ENCODE results near the gene TOMM34.

Gene TOMM34

GRCh38 chr20:44941120-44941691 lies 19.0 kb downstream of the TOMM34 start:
- no peak for DNase-seq (ENCODE audit: low read depth)

GRCh38 chr20:44938637-44939036 lies 21.6 kb downstream of the TOMM34 start:
- no peak overlapping the region for H3K4me3 ChIP-seq (ENCODE audit: low read depth, low read length)
- no peak for DNase-seq (ENCODE audit: low read depth)

More at GRCh38 chr20:44941120-44941691, 19.0 kb downstream of the TOMM34 start:
- H3K4me3 ChIP-seq (ENCODE audit: low read depth, low read length), result no peak overlapping the region

- no peak for DNase-seq (ENCODE audit: low read depth)
- H3K4me3 ChIP-seq (ENCODE audit: low read depth, low read length), result no peak overlapping the region
These were observed 23.7 kb downstream of the TOMM34 start for GRCh38 chr20:44936510-44936909.

GRCh38 chr20:44932916-44933315 lies 27.3 kb downstream of the TOMM34 start:
- DNase-seq (ENCODE audit: low read depth), result no peak
- no peak overlapping the region for H3K4me3 ChIP-seq (ENCODE audit: low read depth, low read length)

GRCh38 chr20:44931911-44932310 lies 28.3 kb downstream of the TOMM34 start:
- DNase-seq (ENCODE audit: low read depth), result no peak
- H3K4me3 ChIP-seq (ENCODE audit: low read depth, low read length), result no peak overlapping the region

GRCh38 chr20:44930517-44931168 lies 29.6 kb downstream of the TOMM34 start:
- DNase-seq (ENCODE audit: low read depth), result no peak

GRCh38 chr20:44928595-44928994 lies 31.6 kb downstream of the TOMM34 start:
- no peak for DNase-seq (ENCODE audit: low read depth)

More at GRCh38 chr20:44930517-44931168, 29.6 kb downstream of the TOMM34 start:
- no peak overlapping the region for H3K4me3 ChIP-seq (ENCODE audit: low read depth, low read length)

GRCh38 chr20:44924541-44924940 lies 35.7 kb downstream of the TOMM34 start:
- DNase-seq (ENCODE audit: low read depth), result no peak
- H3K4me3 ChIP-seq (ENCODE audit: low read depth, low read length), result no peak overlapping the region

More at GRCh38 chr20:44928595-44928994, 31.6 kb downstream of the TOMM34 start:
- H3K4me3 ChIP-seq (ENCODE audit: low read depth, low read length), result no peak overlapping the region

- H3K4me3 ChIP-seq (ENCODE audit: low read depth, low read length), result no peak overlapping the region
- no peak for DNase-seq (ENCODE audit: low read depth)
These were observed 38.8 kb downstream of the TOMM34 start for GRCh38 chr20:44921447-44921846.

- DNase-seq (ENCODE audit: low read depth), result no peak
- H3K4me3 ChIP-seq (ENCODE audit: low read depth, low read length), result no peak overlapping the region
These were observed 41.4 kb downstream of the TOMM34 start for GRCh38 chr20:44918761-44919160.

- H3K4me3 ChIP-seq (ENCODE audit: low read depth, low read length), result no peak overlapping the region
- DNase-seq (ENCODE audit: low read depth), result no peak
These were observed 41.9 kb downstream of the TOMM34 start for GRCh38 chr20:44918342-44918741.

- no peak overlapping the region for H3K4me3 ChIP-seq (ENCODE audit: low read depth, low read length)
- DNase-seq (ENCODE audit: low read depth), result no peak
These were observed 42.8 kb downstream of the TOMM34 start for GRCh38 chr20:44917399-44917798.

GRCh38 chr20:44916586-44916985 lies 43.6 kb downstream of the TOMM34 start:
- no peak overlapping the region for H3K4me3 ChIP-seq (ENCODE audit: low read depth, low read length)
- no peak for DNase-seq (ENCODE audit: low read depth)

GRCh38 chr20:44914924-44915323 lies 45.3 kb downstream of the TOMM34 start:
- no peak overlapping the region for H3K4me3 ChIP-seq (ENCODE audit: low read depth, low read length)
- no peak for DNase-seq (ENCODE audit: low read depth)

GRCh38 chr20:44912189-44912588 lies 48.0 kb downstream of the TOMM34 start:
- DNase-seq (ENCODE audit: low read depth), result no peak
- no peak overlapping the region for H3K4me3 ChIP-seq (ENCODE audit: low read depth, low read length)

GRCh38 chr20:44911264-44911921 lies 48.8 kb downstream of the TOMM34 start:
- DNase-seq (ENCODE audit: low read depth), result no peak
- H3K4me3 ChIP-seq (ENCODE audit: low read depth, low read length), result no peak overlapping the region

GRCh38 chr20:44910690-44911262 lies 49.4 kb downstream of the TOMM34 start:
- DNase-seq (ENCODE audit: low read depth), result no peak
- H3K4me3 ChIP-seq (ENCODE audit: low read depth, low read length), result peak overlapping the region; percentile 79

GRCh38 chr20:44909872-44910689 lies 50.1 kb downstream of the TOMM34 start, which contains the start of gene PABPC1L:
Gene PABPC1L (plus strand): TSS chr20:44910060. CDS start chr20:44910144, 84 bp downstream.
- DNase-seq (ENCODE audit: low read depth), result peak; percentile 25
- H3K4me3 ChIP-seq (ENCODE audit: low read depth, low read length), result peak within 1 kb of the TSS; percentile 79

All from skeletal muscle cell (primary cell).